Smooth muscle cell (in vitro differentiated cells): Measurements from ENCODE around the gene FBXW8. TPM values are rescaled to one million over a fixed set of nuclear protein-coding genes. Genes with fewer than 3 reads are reported as not detected.

ENCODE experiments used
- DNase-seq: peaks from one replicate; lab custom pipeline; 2025; ENCODE audit not compliant: unreplicated experiment; lab: John Stamatoyannopoulos, UW
- H2AFZ ChIP-seq: fragments of 200-600 bp; sonication (generic); 2 replicates; pipeline ENCODE4 v1.6.0; 2016; ENCODE audit warnings: antibody characterized with exemption, low read depth, mild to moderate bottlenecking
- H3F3A ChIP-seq: fragments of 200-600 bp; sonication (generic); 2 replicates; pipeline ENCODE4 v1.6.0; 2017; ENCODE audit warnings: antibody characterized with exemption, low read depth
- H3K27ac ChIP-seq: fragments of 200-600 bp; sonication (generic); 2 replicates; pipeline ENCODE4 v1.5.1; 2016; ENCODE audit warnings: low read depth, mild to moderate bottlenecking
- H3K27me3 ChIP-seq: fragments of 200-600 bp; sonication (generic); 2 replicates; pipeline ENCODE4 v1.6.1; 2016; ENCODE audit warnings: low read depth, mild to moderate bottlenecking
- H3K36me3 ChIP-seq: fragments of 200-600 bp; sonication (generic); 2 replicates; pipeline ENCODE4 v1.5.1; 2016; ENCODE audit warnings: low read depth
- H3K4me1 ChIP-seq: fragments of 200-600 bp; sonication (generic); 2 replicates; pipeline ENCODE4 v1.5.1; 2016; ENCODE audit warnings: low read depth
- H3K4me2 ChIP-seq: fragments of 200-600 bp; sonication (generic); 2 replicates; pipeline ENCODE4 v1.6.0; 2016; ENCODE audit warnings: mild to moderate bottlenecking
- H3K4me3 ChIP-seq: fragments of 200-600 bp; sonication (generic); 2 replicates; pipeline ENCODE4 v1.5.1; 2016; ENCODE audit warnings: mild to moderate bottlenecking
- H3K79me2 ChIP-seq: fragments of 200-600 bp; sonication (generic); 2 replicates; pipeline ENCODE4 v1.6.0; 2016; ENCODE audit warnings: low read depth, mild to moderate bottlenecking
- H3K9ac ChIP-seq: fragments of 200-600 bp; sonication (generic); 2 replicates; pipeline ENCODE4 v1.6.0; 2016; ENCODE audit warnings: low read depth
- H3K9me3 ChIP-seq: fragments of 200-600 bp; sonication (generic); replicated peaks from 2 replicates; pipeline ENCODE4 v1.5.1; 2016; ENCODE audit warnings: low read depth
- H4K20me1 ChIP-seq: fragments of 200-600 bp; sonication (generic); 2 replicates; pipeline ENCODE4 v1.6.0; 2016; ENCODE audit warnings: low read depth
- WGBS: methylation state at CpG from one replicate; pipeline ENCODE4 v1.1.7; 2016; ENCODE audit warnings: low lambda C conversion rate; 5-methylcytosine and 5-hydroxymethylcytosine counted together
- polyA plus RNA-seq: library from polyadenylated mRNA; unstranded; fragments of >200 nt; fragmentation: Nextera tagmentation; extraction: Ambion mirVana; gene quantifications from 2 replicates; pipeline ENCODE4 v1.2.1, GENCODE V29; 2016
- total RNA-seq: library from RNA; depleted of rRNA; stranded (reverse); fragments of >200 nt; gene quantifications from 2 replicates; pipeline ENCODE4 v1.2.3, GENCODE V29; 2014
- TF ChIP-seq, protein P1 (sequence below): fragments of 200-600 bp; sonication (generic); IDR thresholded peaks from 2 replicates; pipeline ENCODE4 v1.5.1; 2017; ENCODE audit warnings: borderline replicate concordance, mild to moderate bottlenecking, antibody characterized with exemption; ENCODE audit not compliant: insufficient read depth, poor library complexity, severe bottlenecking

Gene FBXW8
- total and polyA plus RNA-seq, 2 experiments from 2014 or later = 16.9 to 18.3 TPM

DNA sequence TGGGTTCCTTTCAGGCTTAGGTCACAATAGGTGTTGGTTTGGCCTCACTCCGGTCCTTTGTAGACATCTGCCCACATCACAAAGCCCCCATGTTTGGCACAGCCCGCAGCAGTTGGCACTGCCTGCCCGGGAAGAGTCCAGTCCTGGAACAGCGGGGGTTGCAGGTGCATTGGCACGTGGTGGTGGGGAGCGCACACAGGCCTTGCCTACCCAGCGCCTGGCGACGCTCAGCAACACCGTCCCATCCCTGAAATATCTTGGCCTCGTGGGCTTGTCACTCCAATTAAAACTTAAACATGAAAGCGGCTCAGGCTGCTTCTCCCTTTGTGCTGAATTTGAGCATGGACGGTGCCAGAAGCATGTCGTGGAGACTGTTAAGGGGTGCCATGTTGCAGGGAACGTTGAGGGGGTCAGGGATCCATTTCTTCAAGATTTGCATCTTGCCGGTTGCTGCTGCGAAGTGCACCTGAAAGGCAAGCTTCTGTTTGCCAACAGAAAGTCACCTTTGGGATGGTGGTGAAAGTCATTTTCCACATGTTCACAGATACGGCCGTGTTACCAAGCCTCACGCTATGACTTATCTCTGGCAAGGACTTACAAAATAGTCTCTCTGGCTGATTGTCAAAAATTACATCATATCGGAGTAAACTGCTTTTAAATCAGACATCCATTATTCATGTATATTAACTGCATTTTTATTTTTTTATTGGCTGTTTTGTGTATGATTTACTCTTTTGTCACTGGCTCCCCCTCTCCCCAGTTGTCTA is 91.5 kb downstream of the FBXW8 start:
- no peak overlapping the region for H3K9ac ChIP-seq
- H3K36me3 ChIP-seq = no peaks in the 10 kb centered on the region
- no peak for DNase-seq
- no peak overlapping the region for H3K4me2 ChIP-seq
- no peaks in the 10 kb centered on the region for H3K27me3 ChIP-seq
- no peak overlapping the region for H3K27ac ChIP-seq
- TF ChIP-seq, protein P1, sequence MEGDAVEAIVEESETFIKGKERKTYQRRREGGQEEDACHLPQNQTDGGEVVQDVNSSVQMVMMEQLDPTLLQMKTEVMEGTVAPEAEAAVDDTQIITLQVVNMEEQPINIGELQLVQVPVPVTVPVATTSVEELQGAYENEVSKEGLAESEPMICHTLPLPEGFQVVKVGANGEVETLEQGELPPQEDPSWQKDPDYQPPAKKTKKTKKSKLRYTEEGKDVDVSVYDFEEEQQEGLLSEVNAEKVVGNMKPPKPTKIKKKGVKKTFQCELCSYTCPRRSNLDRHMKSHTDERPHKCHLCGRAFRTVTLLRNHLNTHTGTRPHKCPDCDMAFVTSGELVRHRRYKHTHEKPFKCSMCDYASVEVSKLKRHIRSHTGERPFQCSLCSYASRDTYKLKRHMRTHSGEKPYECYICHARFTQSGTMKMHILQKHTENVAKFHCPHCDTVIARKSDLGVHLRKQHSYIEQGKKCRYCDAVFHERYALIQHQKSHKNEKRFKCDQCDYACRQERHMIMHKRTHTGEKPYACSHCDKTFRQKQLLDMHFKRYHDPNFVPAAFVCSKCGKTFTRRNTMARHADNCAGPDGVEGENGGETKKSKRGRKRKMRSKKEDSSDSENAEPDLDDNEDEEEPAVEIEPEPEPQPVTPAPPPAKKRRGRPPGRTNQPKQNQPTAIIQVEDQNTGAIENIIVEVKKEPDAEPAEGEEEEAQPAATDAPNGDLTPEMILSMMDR = no peak
- H3K79me2 ChIP-seq = no peaks in the 10 kb centered on the region
- no peaks in the 10 kb centered on the region for H3K4me1 ChIP-seq
- no peaks in the 10 kb centered on the region for H3F3A ChIP-seq
- no peak overlapping the region for H2AFZ ChIP-seq
- 97% methylated on average over 21 of the region's 21 CpGs for WGBS
- H3K4me3 ChIP-seq = no peak overlapping the region
- H4K20me1 ChIP-seq = peaks cover 53% of the 10 kb centered on the region
- H3K9me3 ChIP-seq = no peaks in the 10 kb centered on the region

DNA sequence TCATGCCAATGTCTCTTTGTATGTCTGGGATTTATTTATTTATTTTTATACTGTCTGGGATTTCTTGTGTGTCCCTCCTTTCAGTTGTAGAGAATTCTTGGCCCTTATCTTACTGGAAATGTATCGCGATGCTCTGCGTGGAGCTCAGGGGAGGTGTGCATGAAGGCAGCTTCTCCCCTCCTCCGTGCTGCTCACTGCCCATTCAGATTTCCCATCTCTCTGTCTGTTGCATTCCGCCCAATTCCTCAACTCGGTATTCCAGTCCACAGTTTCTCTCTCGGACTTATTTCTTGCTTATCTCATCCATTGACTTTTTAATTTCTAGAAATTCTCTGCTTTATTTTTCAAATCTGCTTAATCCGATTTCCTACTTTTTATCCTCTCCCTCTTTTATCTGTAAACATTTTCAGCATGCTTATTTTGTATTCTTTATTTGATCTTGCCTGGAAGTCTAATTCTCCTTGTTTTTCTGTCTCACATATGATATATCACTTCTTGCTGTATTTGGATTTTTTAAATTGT is 93.2 kb downstream of the FBXW8 start:
- Histone ChIP-seq H3K27ac (no peak overlapping the region), H3K9ac (no peak overlapping the region), H2AFZ (no peak overlapping the region), H3K36me3 (no peaks in the 10 kb centered on the region), H3F3A (no peaks in the 10 kb centered on the region), H3K9me3 (no peaks in the 10 kb centered on the region), H3K27me3 (no peaks in the 10 kb centered on the region), H3K79me2 (no peaks in the 10 kb centered on the region), H3K4me1 (no peaks in the 10 kb centered on the region), H3K4me3 (no peak overlapping the region), H3K4me2 (no peak overlapping the region), H4K20me1 (peaks cover 39% of the 10 kb centered on the region)
- no peak for DNase-seq
- TF ChIP-seq, protein P1 = no peak
- 88% methylated on average over 8 of the region's 8 CpGs for WGBS

DNA sequence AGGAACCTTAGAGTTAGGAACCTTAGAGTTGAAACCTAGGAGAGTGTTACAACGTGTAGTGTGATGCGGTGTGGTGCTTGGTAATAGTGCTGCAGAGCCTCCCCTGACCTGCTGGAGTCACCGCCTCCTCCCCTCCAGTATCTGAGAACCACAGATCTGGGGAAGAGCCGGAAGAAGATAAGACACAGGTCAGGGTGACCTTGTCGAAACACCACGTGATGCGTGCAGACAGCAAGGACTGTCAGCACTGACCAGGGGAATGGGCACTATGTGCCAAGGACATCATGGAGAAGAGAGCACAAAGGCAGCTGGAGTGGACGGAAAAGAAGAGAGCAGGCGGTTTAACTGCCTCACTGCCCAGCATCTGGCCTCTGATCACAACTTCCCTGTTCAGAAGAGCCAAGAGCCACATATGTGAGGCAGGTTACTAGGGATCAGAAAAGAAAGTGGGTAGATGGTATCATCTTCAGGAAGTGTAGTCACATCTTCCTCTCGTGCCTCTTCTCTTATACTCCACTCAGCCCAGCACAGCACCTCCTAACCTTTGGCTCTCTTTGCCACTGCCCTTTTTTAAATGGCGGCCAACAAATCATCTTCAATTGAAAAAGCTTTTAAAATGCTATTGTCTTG is 94.8 kb downstream of the FBXW8 start:
- peaks cover 34% of the 10 kb centered on the region for H4K20me1 ChIP-seq
- H3K9ac ChIP-seq = no peak overlapping the region
- no peak overlapping the region for H3K4me2 ChIP-seq
- H2AFZ ChIP-seq = no peak overlapping the region
- no peaks in the 10 kb centered on the region for H3K79me2 ChIP-seq
- no peaks in the 10 kb centered on the region for H3F3A ChIP-seq
- H3K4me3 ChIP-seq = no peak overlapping the region
- 95% methylated on average over 11 of the region's 11 CpGs for WGBS
- no peak for DNase-seq
- no peaks in the 10 kb centered on the region for H3K9me3 ChIP-seq
- H3K36me3 ChIP-seq = no peaks in the 10 kb centered on the region
- TF ChIP-seq, protein P1 = no peak
- no peak overlapping the region for H3K27ac ChIP-seq
- H3K27me3 ChIP-seq = no peaks in the 10 kb centered on the region
- peaks cover 13% of the 10 kb centered on the region for H3K4me1 ChIP-seq
